ENCODE data around the gene GRIK1. TPM values are rescaled to one million over a fixed set of nuclear protein-coding genes. Genes with fewer than 3 reads are reported as not detected.

Gene GRIK1
- total RNA-seq, 1 experiment from 2014 or later = not detected

DNA sequence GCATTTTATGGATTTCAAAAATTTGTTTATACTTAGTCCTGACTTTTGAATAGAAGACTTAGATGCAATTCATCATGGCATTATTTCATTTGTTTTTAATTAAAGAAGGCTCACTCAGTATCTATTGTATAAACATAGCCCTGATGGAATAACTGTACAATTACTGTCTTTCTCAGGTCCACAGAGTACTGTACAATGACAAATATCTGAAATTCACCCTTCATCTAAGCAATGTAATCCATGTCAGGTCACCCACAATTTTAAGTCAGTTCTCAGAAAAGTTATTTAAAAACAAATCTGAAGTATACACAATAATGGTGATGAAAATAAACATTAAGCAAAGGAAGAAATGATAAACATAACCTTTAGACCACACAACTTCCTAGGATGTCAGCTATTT, 311.9 kb downstream of the GRIK1 start:
- H3K4me3 ChIP-seq = no peak overlapping the region
- intact Hi-C loops (cut with micrococcal nuclease; ENCODE audit: unreplicated experiment) = no loop called here
- H3K9me3 ChIP-seq (ENCODE audit: insufficient read depth, low read depth) = no peaks in the 10 kb centered on the region
- ChIA-PET POLR2A (ENCODE audit: unreplicated experiment) (no interaction called here), CTCF (no interaction called here)
- no peak for DNase-seq
- H2AFZ ChIP-seq = no peak overlapping the region
- no peaks in the 10 kb centered on the region for H4K20me1 ChIP-seq (ENCODE audit: insufficient read depth)
- no TSS peak for BruUV-seq (replicated peaks)
- no peak overlapping the region for H3K27ac ChIP-seq
- no peaks in the 10 kb centered on the region for H3F3A ChIP-seq (ENCODE audit: insufficient read depth, low read depth)
- H3K27me3 ChIP-seq (ENCODE audit: insufficient read depth, low read depth) = no peaks in the 10 kb centered on the region
- H3K4me1 ChIP-seq (replicated peaks; ENCODE audit: insufficient read depth) = no peaks in the 10 kb centered on the region
- H3K4me2 ChIP-seq = no peak overlapping the region
- TF ChIP-seq, protein P1, sequence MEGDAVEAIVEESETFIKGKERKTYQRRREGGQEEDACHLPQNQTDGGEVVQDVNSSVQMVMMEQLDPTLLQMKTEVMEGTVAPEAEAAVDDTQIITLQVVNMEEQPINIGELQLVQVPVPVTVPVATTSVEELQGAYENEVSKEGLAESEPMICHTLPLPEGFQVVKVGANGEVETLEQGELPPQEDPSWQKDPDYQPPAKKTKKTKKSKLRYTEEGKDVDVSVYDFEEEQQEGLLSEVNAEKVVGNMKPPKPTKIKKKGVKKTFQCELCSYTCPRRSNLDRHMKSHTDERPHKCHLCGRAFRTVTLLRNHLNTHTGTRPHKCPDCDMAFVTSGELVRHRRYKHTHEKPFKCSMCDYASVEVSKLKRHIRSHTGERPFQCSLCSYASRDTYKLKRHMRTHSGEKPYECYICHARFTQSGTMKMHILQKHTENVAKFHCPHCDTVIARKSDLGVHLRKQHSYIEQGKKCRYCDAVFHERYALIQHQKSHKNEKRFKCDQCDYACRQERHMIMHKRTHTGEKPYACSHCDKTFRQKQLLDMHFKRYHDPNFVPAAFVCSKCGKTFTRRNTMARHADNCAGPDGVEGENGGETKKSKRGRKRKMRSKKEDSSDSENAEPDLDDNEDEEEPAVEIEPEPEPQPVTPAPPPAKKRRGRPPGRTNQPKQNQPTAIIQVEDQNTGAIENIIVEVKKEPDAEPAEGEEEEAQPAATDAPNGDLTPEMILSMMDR (conservative IDR thresholded peaks at IDR 0.05) = no peak
- no peak for TF ChIP-seq EZH2 (IDR thresholded peaks at IDR 0.05; ENCODE audit: low read depth)
- H3K79me2 ChIP-seq (ENCODE audit: low read depth) = no peaks in the 10 kb centered on the region
- no peaks in the 10 kb centered on the region for H3K36me3 ChIP-seq (ENCODE audit: low read depth)
- no peaks in the 10 kb centered on the region; the same call in 1 of the 2 replicates for H3K9me2 ChIP-seq (ENCODE audit: insufficient read depth)

DNA sequence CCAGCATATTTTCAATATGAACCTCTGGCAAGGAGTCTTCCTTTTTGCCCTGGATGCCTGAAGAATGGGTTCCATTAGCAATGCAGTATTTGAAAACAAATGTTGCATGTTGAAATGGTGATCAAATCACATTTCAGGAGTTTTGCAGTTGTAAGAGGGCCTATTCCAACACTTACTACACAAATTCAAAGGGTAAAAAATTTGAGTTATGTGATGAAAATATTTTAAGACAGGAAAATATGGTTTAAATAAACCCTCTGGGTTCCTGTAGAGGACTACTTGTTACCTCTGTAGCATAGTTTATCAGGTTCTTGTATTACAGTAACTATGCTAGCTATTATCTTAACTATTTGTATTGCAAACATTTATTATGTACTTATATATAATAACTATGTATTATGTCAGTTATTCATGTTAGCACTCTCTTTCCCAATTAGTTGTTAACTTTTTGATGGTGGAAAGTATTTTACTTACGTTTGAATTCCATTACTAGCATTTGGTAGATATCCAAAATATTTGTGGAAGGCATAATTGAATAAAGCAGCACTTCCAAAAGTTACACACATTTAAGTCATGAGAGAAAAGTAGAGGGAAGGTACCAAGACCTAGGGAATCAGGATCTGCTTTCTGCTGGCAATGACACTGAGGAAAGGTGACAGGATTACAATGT, 312.9 kb downstream of the GRIK1 start:
- no peak for DNase-seq
- Histone ChIP-seq H2AFZ (no peak overlapping the region), H3K4me3 (no peak overlapping the region), H4K20me1 (ENCODE audit: insufficient read depth) (no peaks in the 10 kb centered on the region), H3K36me3 (ENCODE audit: low read depth) (no peaks in the 10 kb centered on the region), H3K4me2 (no peak overlapping the region), H3K79me2 (ENCODE audit: low read depth) (no peaks in the 10 kb centered on the region), H3K9me2 (ENCODE audit: insufficient read depth) (no peaks in the 10 kb centered on the region; the same call in 1 of the 2 replicates), H3K9me3 (ENCODE audit: insufficient read depth, low read depth) (no peaks in the 10 kb centered on the region), H3K27me3 (ENCODE audit: insufficient read depth, low read depth) (no peaks in the 10 kb centered on the region), H3K4me1 (replicated peaks; ENCODE audit: insufficient read depth) (no peaks in the 10 kb centered on the region), H3K27ac (no peak overlapping the region), H3F3A (ENCODE audit: insufficient read depth, low read depth) (no peaks in the 10 kb centered on the region)
- POLR2A ChIA-PET (ENCODE audit: unreplicated experiment) = no interaction called here
- no peak for TF ChIP-seq EZH2 (IDR thresholded peaks at IDR 0.05; ENCODE audit: low read depth)
- TF ChIP-seq, protein P1 (conservative IDR thresholded peaks at IDR 0.05) = no peak
- CTCF ChIA-PET = no interaction called here
- BruUV-seq (replicated peaks) = no TSS peak
- intact Hi-C loops (cut with micrococcal nuclease; ENCODE audit: unreplicated experiment) = no loop called here

DNA sequence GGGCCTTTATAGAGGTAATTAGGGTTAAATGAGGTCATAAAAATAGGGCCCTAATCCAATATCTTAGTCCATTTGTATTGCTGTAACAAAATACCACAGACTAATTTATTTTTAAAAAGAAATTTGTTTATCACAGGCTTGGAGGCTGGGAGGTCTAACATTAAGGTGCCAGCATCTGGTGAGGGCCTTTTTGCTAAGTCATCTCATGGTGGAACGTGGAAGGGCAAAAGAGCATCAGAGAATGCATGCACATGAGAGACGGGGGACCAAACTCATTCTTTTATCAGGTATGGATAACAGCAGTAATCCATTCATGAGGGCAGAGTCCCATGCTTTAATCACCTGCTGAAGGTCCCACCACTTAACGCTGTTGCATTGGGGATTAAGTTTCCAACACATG, 313.8 kb downstream of the GRIK1 start:
- no peaks in the 10 kb centered on the region; the same call in 1 of the 2 replicates for H3K9me2 ChIP-seq (ENCODE audit: insufficient read depth)
- H2AFZ ChIP-seq = no peak overlapping the region
- no peaks in the 10 kb centered on the region for H3F3A ChIP-seq (ENCODE audit: insufficient read depth, low read depth)
- no peak overlapping the region for H3K27ac ChIP-seq
- H3K9me3 ChIP-seq (ENCODE audit: insufficient read depth, low read depth) = no peaks in the 10 kb centered on the region
- no peak for TF ChIP-seq EZH2 (IDR thresholded peaks at IDR 0.05; ENCODE audit: low read depth)
- TF ChIP-seq, protein P1 (conservative IDR thresholded peaks at IDR 0.05) = no peak
- H4K20me1 ChIP-seq (ENCODE audit: insufficient read depth) = no peaks in the 10 kb centered on the region
- H3K79me2 ChIP-seq (ENCODE audit: low read depth) = no peaks in the 10 kb centered on the region
- no TSS peak for BruUV-seq (replicated peaks)
- no peak overlapping the region for H3K4me3 ChIP-seq
- no peak overlapping the region for H3K4me2 ChIP-seq
- H3K4me1 ChIP-seq (replicated peaks; ENCODE audit: insufficient read depth) = no peaks in the 10 kb centered on the region
- POLR2A ChIA-PET (ENCODE audit: unreplicated experiment) = no interaction called here
- intact Hi-C loops (cut with micrococcal nuclease; ENCODE audit: unreplicated experiment) = no loop called here
- H3K36me3 ChIP-seq (ENCODE audit: low read depth) = no peaks in the 10 kb centered on the region
- CTCF ChIA-PET = no interaction called here
- no peaks in the 10 kb centered on the region for H3K27me3 ChIP-seq (ENCODE audit: insufficient read depth, low read depth)
- DNase-seq = no peak

All from PC-9 (cell line).